Temporal lobe (tissue), 2 donors: ENCODE data around the gene MRPS14. TPM values are rescaled to one million over a fixed set of nuclear protein-coding genes. Genes with fewer than 3 reads are reported as not detected.

Experiments
- small RNA-seq: library from RNA; depleted of rRNA; stranded (forward); fragments of <200 nt; gene quantifications from one replicate; pipeline ENCODE3, GENCODE V24; 2014; ENCODE audit warnings: low replicate concordance
- total RNA-seq: library from RNA; depleted of rRNA; stranded (reverse); fragments of >200 nt; gene quantifications from one replicate; pipeline ENCODE4 v1.2.3, GENCODE V29; 2014

Gene MRPS14
- total RNA-seq, 1 donor from 2014 or later = 34.9 TPM

Small RNAs within 50 kb of the gene (small RNA-seq; reads per million reads assigned to genes)
- gene RF00019 = not detected
- not detected for gene RNU6-307P

Other genes starting within 250 kb of the MRPS14 start
- 203 TPM for gene CACYBP, start 23.5 kb downstream of the MRPS14 start, total RNA-seq
- 1.7 TPM for gene TNN, start 44.4 kb upstream of the MRPS14 start, total RNA-seq
- gene KIAA0040, start 169.4 kb upstream of the MRPS14 start, total RNA-seq = 1.5 TPM